ENCODE measurements around the gene SH2D3C.

DNA sequence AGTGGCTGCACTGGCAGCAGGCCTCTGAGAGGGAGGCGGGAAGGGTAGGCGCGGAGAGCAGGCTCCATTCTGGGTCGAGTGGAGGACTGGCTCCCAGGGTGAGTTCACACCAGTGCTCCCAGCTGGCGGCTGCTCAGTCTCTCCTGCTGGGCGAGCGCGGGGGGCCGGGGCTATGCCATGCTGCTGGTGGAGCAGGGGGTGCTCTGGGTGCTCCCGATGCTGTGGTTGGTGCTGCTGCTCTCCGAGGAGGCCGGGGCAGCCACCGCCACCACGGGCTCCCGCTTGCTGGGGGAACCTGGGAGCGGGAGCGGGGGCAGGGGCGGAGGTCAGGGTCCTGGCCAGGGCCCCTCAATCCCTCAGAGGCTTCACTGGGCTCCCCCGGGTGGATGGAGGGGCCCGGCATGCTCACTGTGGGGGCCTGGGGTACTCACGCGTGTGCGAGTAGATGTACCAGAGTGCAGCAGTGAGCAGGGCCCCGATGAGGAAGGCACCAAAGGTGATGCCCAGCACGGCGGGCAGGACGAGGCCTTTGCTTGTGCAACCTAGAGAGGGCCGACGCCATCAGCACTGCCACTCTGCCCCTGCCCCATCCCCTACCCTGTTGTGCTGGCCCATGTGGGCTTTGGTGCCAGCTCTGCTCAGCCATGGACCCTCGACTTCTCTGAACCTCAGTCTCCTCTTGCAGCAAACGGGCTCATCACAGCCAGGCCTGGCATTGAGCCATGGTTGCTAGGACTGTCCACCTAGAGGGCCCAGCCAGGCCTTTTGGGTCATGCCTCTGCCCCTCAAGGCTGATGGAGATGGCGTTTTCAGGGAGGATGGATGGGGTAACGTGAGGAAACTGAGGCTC, 37.3 kb upstream of the SH2D3C start:
- TF ChIP-seq, protein P1, sequence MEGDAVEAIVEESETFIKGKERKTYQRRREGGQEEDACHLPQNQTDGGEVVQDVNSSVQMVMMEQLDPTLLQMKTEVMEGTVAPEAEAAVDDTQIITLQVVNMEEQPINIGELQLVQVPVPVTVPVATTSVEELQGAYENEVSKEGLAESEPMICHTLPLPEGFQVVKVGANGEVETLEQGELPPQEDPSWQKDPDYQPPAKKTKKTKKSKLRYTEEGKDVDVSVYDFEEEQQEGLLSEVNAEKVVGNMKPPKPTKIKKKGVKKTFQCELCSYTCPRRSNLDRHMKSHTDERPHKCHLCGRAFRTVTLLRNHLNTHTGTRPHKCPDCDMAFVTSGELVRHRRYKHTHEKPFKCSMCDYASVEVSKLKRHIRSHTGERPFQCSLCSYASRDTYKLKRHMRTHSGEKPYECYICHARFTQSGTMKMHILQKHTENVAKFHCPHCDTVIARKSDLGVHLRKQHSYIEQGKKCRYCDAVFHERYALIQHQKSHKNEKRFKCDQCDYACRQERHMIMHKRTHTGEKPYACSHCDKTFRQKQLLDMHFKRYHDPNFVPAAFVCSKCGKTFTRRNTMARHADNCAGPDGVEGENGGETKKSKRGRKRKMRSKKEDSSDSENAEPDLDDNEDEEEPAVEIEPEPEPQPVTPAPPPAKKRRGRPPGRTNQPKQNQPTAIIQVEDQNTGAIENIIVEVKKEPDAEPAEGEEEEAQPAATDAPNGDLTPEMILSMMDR (IDR thresholded peaks at IDR 0.05): no peak
- no peak for TF ChIP-seq POLR2A (IDR thresholded peaks at IDR 0.05)

Measured in Peyer's patch (tissue), 4 donors.